ENCODE measurements around the gene NHEJ1.

- TF ChIP-seq, protein P1, sequence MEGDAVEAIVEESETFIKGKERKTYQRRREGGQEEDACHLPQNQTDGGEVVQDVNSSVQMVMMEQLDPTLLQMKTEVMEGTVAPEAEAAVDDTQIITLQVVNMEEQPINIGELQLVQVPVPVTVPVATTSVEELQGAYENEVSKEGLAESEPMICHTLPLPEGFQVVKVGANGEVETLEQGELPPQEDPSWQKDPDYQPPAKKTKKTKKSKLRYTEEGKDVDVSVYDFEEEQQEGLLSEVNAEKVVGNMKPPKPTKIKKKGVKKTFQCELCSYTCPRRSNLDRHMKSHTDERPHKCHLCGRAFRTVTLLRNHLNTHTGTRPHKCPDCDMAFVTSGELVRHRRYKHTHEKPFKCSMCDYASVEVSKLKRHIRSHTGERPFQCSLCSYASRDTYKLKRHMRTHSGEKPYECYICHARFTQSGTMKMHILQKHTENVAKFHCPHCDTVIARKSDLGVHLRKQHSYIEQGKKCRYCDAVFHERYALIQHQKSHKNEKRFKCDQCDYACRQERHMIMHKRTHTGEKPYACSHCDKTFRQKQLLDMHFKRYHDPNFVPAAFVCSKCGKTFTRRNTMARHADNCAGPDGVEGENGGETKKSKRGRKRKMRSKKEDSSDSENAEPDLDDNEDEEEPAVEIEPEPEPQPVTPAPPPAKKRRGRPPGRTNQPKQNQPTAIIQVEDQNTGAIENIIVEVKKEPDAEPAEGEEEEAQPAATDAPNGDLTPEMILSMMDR (IDR thresholded peaks at IDR 0.05) = no peak
- TF ChIP-seq POLR2A (IDR thresholded peaks at IDR 0.05) = no peak
These were observed 48.6 kb downstream of the NHEJ1 start for GRCh38 chr2:219112062-219112406.

Measured in body of pancreas (tissue), 4 donors.